ENCODE measurements around the gene ALPP. TPM values are rescaled to one million over a fixed set of nuclear protein-coding genes. Genes with fewer than 3 reads are reported as not detected.

The ALPP gene
- polyA plus RNA-seq, 3 donors: not detected

DNA sequence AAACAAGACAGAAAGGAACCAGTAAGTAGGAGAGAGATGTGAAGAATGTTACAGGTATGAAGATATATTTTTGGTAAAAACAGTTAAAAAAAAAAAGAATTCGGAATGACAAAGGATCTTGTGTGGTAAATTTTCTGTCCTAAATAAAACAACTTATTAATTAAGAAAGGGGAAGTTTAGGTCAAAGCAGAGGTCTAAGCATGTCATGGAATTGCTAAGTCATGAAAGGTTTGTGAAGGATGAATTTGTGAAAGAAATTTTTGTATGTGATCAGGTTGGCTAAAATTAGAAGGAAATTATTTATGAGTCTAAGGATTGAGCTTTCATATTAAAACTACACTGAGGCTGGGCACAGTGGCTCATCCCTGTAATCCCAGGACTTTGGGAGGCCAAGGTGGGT lies 17.0 kb downstream of the ALPP start:
- Mint-ChIP-seq H3K9me3 (no peaks in the 10 kb centered on the region), H3K4me3 (no peak overlapping the region), H3K27ac (no peak overlapping the region), H3K36me3 (no peaks in the 10 kb centered on the region), H3K27me3 (ENCODE audit: low read depth in 3 of 3) (peaks cover 14 to 22% (median 15%) of the 10 kb centered on the region in 3 donors), H3K4me1 (no peaks in the 10 kb centered on the region)
- H3K79me2 ChIP-seq (ENCODE audit: insufficient read depth, low read length): no peaks in the 10 kb centered on the region
- no peaks in the 10 kb centered on the region for H3K36me3 ChIP-seq (replicated peaks in 1 of 2; ENCODE audit: control insufficient read depth in 1 of 2, insufficient read depth in 2 of 2, low read length in 2 of 2)
- no peak for DNase-seq
- H3K4me3 ChIP-seq (replicated peaks in 1 of 3; ENCODE audit: low read depth in 2 of 3, low read length in 3 of 3): no peak overlapping the region
- H2AFZ ChIP-seq (ENCODE audit: insufficient read depth, low read depth, low read length, poor library complexity, severe bottlenecking): no peak overlapping the region
- H3K9ac ChIP-seq (ENCODE audit: insufficient read depth, low read length, poor library complexity, severe bottlenecking): no peak overlapping the region
- WGBS (ENCODE audit: insufficient coverage): no CpG with 5 or more reads among the region's 1 CpG
- H3K27ac ChIP-seq (ENCODE audit: low read depth in 1 of 2, low read length in 2 of 2): no peak overlapping the region
- H4K20me1 ChIP-seq (ENCODE audit: insufficient read depth, low read length): no peaks in the 10 kb centered on the region
- no peaks in the 10 kb centered on the region for H3K4me1 ChIP-seq (ENCODE audit: control insufficient read depth in 1 of 2, insufficient read depth in 2 of 2, low read length in 2 of 2)
- no peak overlapping the region for H3K4me2 ChIP-seq (replicated peaks; ENCODE audit: extremely low read depth, low read length, poor library complexity, severe bottlenecking)
- peaks cover 2 to 5% of the 10 kb centered on the region in 2 donors for H3K27me3 ChIP-seq (ENCODE audit: control insufficient read depth in 2 of 2, insufficient read depth in 2 of 2, low read length in 2 of 2)
- no peaks in the 10 kb centered on the region for H3K9me3 ChIP-seq (replicated peaks in 1 of 2; ENCODE audit: control insufficient read depth in 1 of 2, insufficient read depth in 1 of 2, low read length in 2 of 2)
- TF ChIP-seq, protein P1, sequence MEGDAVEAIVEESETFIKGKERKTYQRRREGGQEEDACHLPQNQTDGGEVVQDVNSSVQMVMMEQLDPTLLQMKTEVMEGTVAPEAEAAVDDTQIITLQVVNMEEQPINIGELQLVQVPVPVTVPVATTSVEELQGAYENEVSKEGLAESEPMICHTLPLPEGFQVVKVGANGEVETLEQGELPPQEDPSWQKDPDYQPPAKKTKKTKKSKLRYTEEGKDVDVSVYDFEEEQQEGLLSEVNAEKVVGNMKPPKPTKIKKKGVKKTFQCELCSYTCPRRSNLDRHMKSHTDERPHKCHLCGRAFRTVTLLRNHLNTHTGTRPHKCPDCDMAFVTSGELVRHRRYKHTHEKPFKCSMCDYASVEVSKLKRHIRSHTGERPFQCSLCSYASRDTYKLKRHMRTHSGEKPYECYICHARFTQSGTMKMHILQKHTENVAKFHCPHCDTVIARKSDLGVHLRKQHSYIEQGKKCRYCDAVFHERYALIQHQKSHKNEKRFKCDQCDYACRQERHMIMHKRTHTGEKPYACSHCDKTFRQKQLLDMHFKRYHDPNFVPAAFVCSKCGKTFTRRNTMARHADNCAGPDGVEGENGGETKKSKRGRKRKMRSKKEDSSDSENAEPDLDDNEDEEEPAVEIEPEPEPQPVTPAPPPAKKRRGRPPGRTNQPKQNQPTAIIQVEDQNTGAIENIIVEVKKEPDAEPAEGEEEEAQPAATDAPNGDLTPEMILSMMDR (IDR thresholded peaks at IDR 0.05): no peak
- intact Hi-C loops (cut with micrococcal nuclease): no loop called here

DNA sequence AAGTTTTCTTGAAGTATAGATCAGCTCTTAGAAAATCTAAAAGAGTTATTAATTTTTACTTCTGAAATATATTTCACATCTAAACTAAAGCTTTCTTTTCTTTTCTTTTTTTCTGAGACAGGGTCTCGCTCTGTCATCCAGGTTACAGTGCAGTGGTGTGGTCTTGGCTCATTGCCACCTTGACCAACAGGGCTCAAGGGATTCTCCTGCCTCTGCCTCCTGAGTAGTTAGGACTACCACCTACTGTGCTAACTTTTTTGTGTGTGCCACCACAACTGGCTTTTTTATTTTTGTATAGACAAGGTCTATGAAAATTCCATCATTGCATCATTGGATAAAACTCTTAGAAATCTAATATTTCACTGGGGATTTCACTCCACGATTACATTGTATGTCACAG lies 18.1 kb downstream of the ALPP start:
- Mint-ChIP-seq H3K27ac (peak overlapping the region in 1 of 7 donors; percentile 50), H3K4me1 (no peaks in the 10 kb centered on the region), H3K9me3 (no peaks in the 10 kb centered on the region), H3K36me3 (no peaks in the 10 kb centered on the region), H3K4me3 (no peak overlapping the region), H3K27me3 (ENCODE audit: low read depth in 3 of 3) (peaks cover 10 to 15% (median 13%) of the 10 kb centered on the region in 3 donors)
- TF ChIP-seq, protein P1 (IDR thresholded peaks at IDR 0.05): no peak
- no peak for DNase-seq
- no peak overlapping the region for H3K27ac ChIP-seq (ENCODE audit: low read depth in 1 of 2, low read length in 2 of 2)
- no peak overlapping the region for H3K4me2 ChIP-seq (replicated peaks; ENCODE audit: extremely low read depth, low read length, poor library complexity, severe bottlenecking)
- H3K36me3 ChIP-seq (replicated peaks in 1 of 2; ENCODE audit: control insufficient read depth in 1 of 2, insufficient read depth in 2 of 2, low read length in 2 of 2): no peaks in the 10 kb centered on the region
- no peaks in the 10 kb centered on the region for H3K27me3 ChIP-seq (ENCODE audit: control insufficient read depth in 2 of 2, insufficient read depth in 2 of 2, low read length in 2 of 2)
- H2AFZ ChIP-seq (ENCODE audit: insufficient read depth, low read depth, low read length, poor library complexity, severe bottlenecking): no peak overlapping the region
- intact Hi-C loops (cut with micrococcal nuclease): no loop called here
- no peaks in the 10 kb centered on the region for H3K79me2 ChIP-seq (ENCODE audit: insufficient read depth, low read length)
- no peak overlapping the region for H3K9ac ChIP-seq (ENCODE audit: insufficient read depth, low read length, poor library complexity, severe bottlenecking)
- no peak overlapping the region for H3K4me3 ChIP-seq (replicated peaks in 1 of 3; ENCODE audit: low read depth in 2 of 3, low read length in 3 of 3)
- H3K4me1 ChIP-seq (ENCODE audit: control insufficient read depth in 1 of 2, insufficient read depth in 2 of 2, low read length in 2 of 2): no peaks in the 10 kb centered on the region
- no peaks in the 10 kb centered on the region for H3K9me3 ChIP-seq (replicated peaks in 1 of 2; ENCODE audit: control insufficient read depth in 1 of 2, insufficient read depth in 1 of 2, low read length in 2 of 2)
- no peaks in the 10 kb centered on the region for H4K20me1 ChIP-seq (ENCODE audit: insufficient read depth, low read length)
- WGBS (ENCODE audit: insufficient coverage): no CpG with 5 or more reads among the region's 2 CpGs

Measured in CD14-positive monocyte (primary cell).